Neural cell (in vitro differentiated cells): ENCODE measurements around the gene ADGRG3. TPM values are rescaled to one million over a fixed set of nuclear protein-coding genes. Genes with fewer than 3 reads are reported as not detected.

ENCODE experiments used
- H2AFZ ChIP-seq: fragments of 200-600, 300-800 bp; sonication (generic), shearing (Covaris generic); 2 replicates; pipeline ENCODE4 v1.6.0; 2014; ENCODE audit warnings: low read depth, mild to moderate bottlenecking, antibody characterized with exemption, low read length, moderate library complexity
- H3F3A ChIP-seq: fragments of 200-600 bp; shearing (Covaris generic); 2 replicates; pipeline ENCODE4 v1.6.1; 2016; ENCODE audit warnings: mild to moderate bottlenecking, moderate library complexity, mixed read lengths, antibody characterized with exemption, low read length; ENCODE audit not compliant: insufficient read depth, poor library complexity, severe bottlenecking
- H3K27ac ChIP-seq: fragments of 200-600, 300-800 bp; sonication (generic), shearing (Covaris generic); 2 replicates; pipeline ENCODE4 v1.5.1; 2014; ENCODE audit warnings: mild to moderate bottlenecking, low read length, moderate library complexity
- H3K27me3 ChIP-seq: fragments of 300-800, 200-600 bp; sonication (generic), shearing (Covaris generic); 2 replicates; pipeline ENCODE4 v1.6.0; 2014; ENCODE audit warnings: mild to moderate bottlenecking, low read depth, low read length, moderate library complexity; ENCODE audit not compliant: insufficient read depth
- H3K36me3 ChIP-seq: fragments of 300-800, 200-600 bp; sonication (generic), shearing (Covaris generic); 2 replicates; pipeline ENCODE4 v1.5.1; 2014; ENCODE audit warnings: mild to moderate bottlenecking, antibody characterized with exemption, low read length, moderate library complexity; ENCODE audit not compliant: insufficient read depth
- H3K4me2 ChIP-seq: fragments of 300-800, 200-600 bp; sonication (generic), shearing (Covaris generic); 2 replicates; pipeline ENCODE4 v1.6.0; 2014; ENCODE audit warnings: mild to moderate bottlenecking, low read length
- H3K4me3 ChIP-seq: fragments of 300-800, 200-600 bp; sonication (generic), shearing (Covaris generic); 2 replicates; pipeline ENCODE4 v1.5.1; 2014; ENCODE audit warnings: mild to moderate bottlenecking, low read length, moderate library complexity
- H3K79me2 ChIP-seq: fragments of 200-600 bp; shearing (Covaris generic); replicated peaks from 2 replicates; pipeline ENCODE4 v1.6.0; 2014; ENCODE audit warnings: mild to moderate bottlenecking, low read length, moderate library complexity; ENCODE audit not compliant: insufficient read depth
- H3K9ac ChIP-seq: fragments of 300-800, 200-600 bp; sonication (generic), shearing (Covaris generic); 2 replicates; pipeline ENCODE4 v1.6.1; 2016; ENCODE audit warnings: mild to moderate bottlenecking, low read length, mixed read lengths
- H3K9me2 ChIP-seq: fragments of 200-600 bp; shearing (Covaris generic); 2 replicates; pipeline ENCODE4 v1.6.1; 2016; ENCODE audit warnings: mild to moderate bottlenecking, low read length, mixed read lengths; ENCODE audit not compliant: insufficient read depth
- H3K9me3 ChIP-seq: fragments of 200-600, 300-800 bp; sonication (generic), shearing (Covaris generic); 2 replicates; pipeline ENCODE4 v1.6.1; 2016; ENCODE audit warnings: mild to moderate bottlenecking, mixed run types, low read length, moderate library complexity, mixed read lengths
- H4K20me1 ChIP-seq: fragments of 200-600 bp; shearing (Covaris generic); 2 replicates; pipeline ENCODE4 v1.6.1; 2016; ENCODE audit warnings: mild to moderate bottlenecking, mixed run types; ENCODE audit not compliant: insufficient read depth
- EP300 ChIP-seq: fragments of 450-650 bp; conservative IDR thresholded peaks from 2 replicates; pipeline ENCODE4 v1.6.1; 2014; ENCODE audit warnings: antibody characterized with exemption, mild to moderate bottlenecking, moderate library complexity; ENCODE audit not compliant: poor library complexity, severe bottlenecking
- EZH2 ChIP-seq: fragments of 200-600, 300-800 bp; shearing (Covaris generic), sonication (generic); IDR thresholded peaks from 2 replicates; pipeline ENCODE4 v1.6.1; 2014; ENCODE audit warnings: antibody characterized with exemption, low read length, borderline replicate concordance, mild to moderate bottlenecking; ENCODE audit not compliant: insufficient read depth, poor library complexity, severe bottlenecking
- MXI1 ChIP-seq: fragments of 450-650 bp; conservative IDR thresholded peaks from 2 replicates; pipeline ENCODE4 v1.6.1; 2014; ENCODE audit warnings: antibody characterized with exemption, mild to moderate bottlenecking; ENCODE audit not compliant: poor library complexity, severe bottlenecking
- POLR2AphosphoS5 ChIP-seq: IDR thresholded peaks from 2 replicates; pipeline ENCODE4 v1.6.1; 2012
- RAD21 ChIP-seq: fragments of 450-650 bp; conservative IDR thresholded peaks from 2 replicates; pipeline ENCODE4 v1.6.1; 2014; ENCODE audit warnings: antibody characterized with exemption, mild to moderate bottlenecking, moderate library complexity
- REST ChIP-seq: IDR thresholded peaks from 2 replicates; pipeline ENCODE4 v1.6.1; 2012; ENCODE audit warnings: borderline replicate concordance
- SMC3 ChIP-seq: fragments of 450-650 bp; conservative IDR thresholded peaks from 2 replicates; pipeline ENCODE4 v1.6.1; 2014; ENCODE audit warnings: antibody characterized with exemption, mild to moderate bottlenecking, moderate library complexity; ENCODE audit not compliant: poor library complexity
- TAF1 ChIP-seq: IDR thresholded peaks from 2 replicates; pipeline ENCODE4 v1.6.1; 2012; ENCODE audit warnings: low read depth
- polyA plus RNA-seq: library from polyadenylated mRNA; depleted of rRNA; stranded (reverse); fragments of >200 nt; gene quantifications from 2 replicates; pipeline ENCODE4 v1.2.3, GENCODE V29; 2014
- TF ChIP-seq, protein P1 (sequence below): fragments of 450-650 bp; IDR thresholded peaks from 2 replicates; pipeline ENCODE4 v1.5.1; 2014; ENCODE audit warnings: antibody characterized with exemption, mild to moderate bottlenecking, moderate library complexity; ENCODE audit not compliant: poor library complexity, severe bottlenecking

The ADGRG3 gene
- polyA plus RNA-seq, 1 donor from 2014 or later: 0.62 TPM

- no peaks in the 10 kb centered on the region for H3K9me2 ChIP-seq
- H2AFZ ChIP-seq: no peak overlapping the region
- no peak for TF ChIP-seq RAD21
- TF ChIP-seq SMC3: no peak
- TF ChIP-seq, protein P1, sequence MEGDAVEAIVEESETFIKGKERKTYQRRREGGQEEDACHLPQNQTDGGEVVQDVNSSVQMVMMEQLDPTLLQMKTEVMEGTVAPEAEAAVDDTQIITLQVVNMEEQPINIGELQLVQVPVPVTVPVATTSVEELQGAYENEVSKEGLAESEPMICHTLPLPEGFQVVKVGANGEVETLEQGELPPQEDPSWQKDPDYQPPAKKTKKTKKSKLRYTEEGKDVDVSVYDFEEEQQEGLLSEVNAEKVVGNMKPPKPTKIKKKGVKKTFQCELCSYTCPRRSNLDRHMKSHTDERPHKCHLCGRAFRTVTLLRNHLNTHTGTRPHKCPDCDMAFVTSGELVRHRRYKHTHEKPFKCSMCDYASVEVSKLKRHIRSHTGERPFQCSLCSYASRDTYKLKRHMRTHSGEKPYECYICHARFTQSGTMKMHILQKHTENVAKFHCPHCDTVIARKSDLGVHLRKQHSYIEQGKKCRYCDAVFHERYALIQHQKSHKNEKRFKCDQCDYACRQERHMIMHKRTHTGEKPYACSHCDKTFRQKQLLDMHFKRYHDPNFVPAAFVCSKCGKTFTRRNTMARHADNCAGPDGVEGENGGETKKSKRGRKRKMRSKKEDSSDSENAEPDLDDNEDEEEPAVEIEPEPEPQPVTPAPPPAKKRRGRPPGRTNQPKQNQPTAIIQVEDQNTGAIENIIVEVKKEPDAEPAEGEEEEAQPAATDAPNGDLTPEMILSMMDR: no peak
- TF ChIP-seq MXI1: no peak
- no peak for TF ChIP-seq POLR2AphosphoS5
- no peak for TF ChIP-seq TAF1
- no peak for TF ChIP-seq REST
- no peak for TF ChIP-seq EZH2
- TF ChIP-seq EP300: no peak
Observed at GRCh38 chr16:57725554-57725953, 57.4 kb downstream of the ADGRG3 start.

GRCh38 chr16:57725976-57726375 lies 57.9 kb downstream of the ADGRG3 start:
- Histone ChIP-seq H3K79me2 (no peaks in the 10 kb centered on the region), H3K9me3 (no peaks in the 10 kb centered on the region), H3K4me3 (no peak overlapping the region), H3F3A (no peaks in the 10 kb centered on the region), H2AFZ (no peak overlapping the region), H3K9ac (no peak overlapping the region), H3K9me2 (no peaks in the 10 kb centered on the region), H4K20me1 (no peaks in the 10 kb centered on the region), H3K4me2 (no peak overlapping the region), H3K36me3 (no peaks in the 10 kb centered on the region), H3K27ac (no peak overlapping the region), H3K27me3 (no peaks in the 10 kb centered on the region)
- TF ChIP-seq POLR2AphosphoS5 (no peak), RAD21 (no peak), MXI1 (no peak), EP300 (no peak), REST (no peak)

More at GRCh38 chr16:57725554-57725953, 57.4 kb downstream of the ADGRG3 start:
- no peak overlapping the region for H3K4me3 ChIP-seq
- H3K4me2 ChIP-seq: no peak overlapping the region
- no peaks in the 10 kb centered on the region for H3F3A ChIP-seq
- no peaks in the 10 kb centered on the region for H3K79me2 ChIP-seq
- H4K20me1 ChIP-seq: no peaks in the 10 kb centered on the region
- no peaks in the 10 kb centered on the region for H3K27me3 ChIP-seq
- no peak overlapping the region for H3K9ac ChIP-seq
- H3K36me3 ChIP-seq: no peaks in the 10 kb centered on the region
- H3K9me3 ChIP-seq: no peaks in the 10 kb centered on the region
- H3K27ac ChIP-seq: no peak overlapping the region
